HEK293T (cell line): ENCODE measurements around the gene BAHD1.

Source experiments
- CTCF ChIA-PET: fragments of 350-600 bp; formaldehyde crosslinking; extraction: SDS; loops from one replicate; lab custom pipeline; 2021; ENCODE audit warnings: antibody characterized with exemption, inconsistent platforms; lab: Yijun Ruan, JAX
- POLR2A ChIA-PET: fragments of 350-600 bp; formaldehyde crosslinking; extraction: SDS; loops from one replicate; lab custom pipeline; 2020; ENCODE audit warnings: antibody characterized with exemption, inconsistent platforms; lab: Yijun Ruan, JAX
- DNase-seq: peaks from one replicate; pipeline ENCODE4 v3.0.0; 2012; ENCODE audit warnings: mixed read lengths; ENCODE audit errors: extremely low spot score
- ARNT ChIP-seq: fragments of 450-650 bp; IDR thresholded peaks from 2 replicates; pipeline ENCODE4 v1.6.1; 2017; ENCODE audit warnings: mild to moderate bottlenecking
- BHLHE40 ChIP-seq: fragments of 450-650 bp; IDR thresholded peaks from 2 replicates; pipeline ENCODE4 v1.6.1; 2016; ENCODE audit warnings: mild to moderate bottlenecking, moderate library complexity, borderline replicate concordance
- CTBP1 ChIP-seq: fragments of 450-650 bp; IDR thresholded peaks from 2 replicates; pipeline ENCODE4 v1.6.1; 2016; ENCODE audit warnings: borderline replicate concordance
- ELF4 ChIP-seq: fragments of 450-650 bp; IDR thresholded peaks from 2 replicates; pipeline ENCODE4 v1.6.1; 2017; ENCODE audit warnings: antibody characterized with exemption
- FOXA1 ChIP-seq: fragments of 450-650 bp; IDR thresholded peaks from 2 replicates; pipeline ENCODE4 v1.6.1; 2016; ENCODE audit warnings: mild to moderate bottlenecking
- FOXK2 ChIP-seq: fragments of 450-650 bp; IDR thresholded peaks from 2 replicates; pipeline ENCODE4 v1.6.1; 2016; ENCODE audit warnings: mild to moderate bottlenecking
- FOXM1 ChIP-seq: fragments of 450-650 bp; IDR thresholded peaks from 2 replicates; pipeline ENCODE4 v1.6.1; 2017; ENCODE audit warnings: mild to moderate bottlenecking, borderline replicate concordance
- HDGF ChIP-seq: fragments of 450-650 bp; IDR thresholded peaks from 2 replicates; pipeline ENCODE4 v1.6.1; 2017; ENCODE audit warnings: antibody characterized with exemption, borderline replicate concordance
- L3MBTL2 ChIP-seq: fragments of 450-650 bp; conservative IDR thresholded peaks from 2 replicates; pipeline ENCODE4 v1.6.1; 2016; ENCODE audit warnings: mild to moderate bottlenecking
- LEF1 ChIP-seq: fragments of 450-650 bp; IDR thresholded peaks from 2 replicates; pipeline ENCODE4 v1.6.1; 2017; ENCODE audit warnings: mild to moderate bottlenecking, borderline replicate concordance
- NFRKB ChIP-seq: fragments of 450-650 bp; IDR thresholded peaks from 2 replicates; pipeline ENCODE4 v1.6.1; 2016; ENCODE audit warnings: mild to moderate bottlenecking, moderate library complexity
- SP1 ChIP-seq: fragments of 450-650 bp; IDR thresholded peaks from 2 replicates; pipeline ENCODE4 v1.6.1; 2017
- SUZ12 ChIP-seq: fragments of 450-650 bp; IDR thresholded peaks from 2 replicates; pipeline ENCODE4 v1.6.1; 2016; ENCODE audit warnings: mild to moderate bottlenecking
- TARDBP ChIP-seq: fragments of 450-650 bp; IDR thresholded peaks from 2 replicates; pipeline ENCODE4 v1.6.1; 2016
- ZNF384 ChIP-seq: fragments of 450-650 bp; IDR thresholded peaks from 2 replicates; pipeline ENCODE4 v1.6.1; 2016
- TF ChIP-seq, protein P1 (sequence below): fragments of 450-650 bp; IDR thresholded peaks from 2 replicates; pipeline ENCODE4 v1.6.1; 2016

Gene BAHD1

DNA sequence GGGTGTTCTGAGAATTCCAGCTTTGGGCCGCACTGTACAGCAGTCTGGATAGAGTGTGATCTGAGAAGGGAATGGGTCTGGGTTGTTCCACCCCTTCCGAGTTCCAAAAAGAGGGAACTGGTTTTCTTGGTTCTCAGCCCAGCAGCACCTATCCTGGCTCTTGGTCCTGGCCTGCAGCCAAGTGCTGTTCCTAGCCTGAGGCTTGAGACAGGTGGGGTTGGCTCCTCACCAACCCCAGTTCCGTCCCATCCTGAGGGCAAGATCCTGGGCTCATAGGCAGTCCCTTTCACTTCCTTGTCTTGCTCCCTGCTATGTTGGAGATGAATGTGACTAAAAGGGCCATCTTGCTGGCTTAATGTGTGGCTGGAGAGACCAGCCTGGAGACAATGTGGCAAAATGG lies 20.0 kb upstream of the BAHD1 start:
- DNase-seq = no peak
- ChIA-PET CTCF (interaction anchor here (0.6 to 1.9 kb wide), 3 partner anchors 49 to 77 kb away, joined by 3 to 5 read pairs (median 3); no protein-coding TSS in a partner anchor), POLR2A (interaction anchor here (1.5 kb wide), 1 partner anchor 8 kb away, joined by 3 read pairs; no protein-coding TSS in a partner anchor)
- TF ChIP-seq TARDBP (no peak), CTBP1 (no peak), HDGF (no peak), FOXM1 (no peak), ARNT (no peak), FOXK2 (no peak), FOXA1 (no peak), SUZ12 (no peak), ELF4 (no peak)
- TF ChIP-seq, protein P1, sequence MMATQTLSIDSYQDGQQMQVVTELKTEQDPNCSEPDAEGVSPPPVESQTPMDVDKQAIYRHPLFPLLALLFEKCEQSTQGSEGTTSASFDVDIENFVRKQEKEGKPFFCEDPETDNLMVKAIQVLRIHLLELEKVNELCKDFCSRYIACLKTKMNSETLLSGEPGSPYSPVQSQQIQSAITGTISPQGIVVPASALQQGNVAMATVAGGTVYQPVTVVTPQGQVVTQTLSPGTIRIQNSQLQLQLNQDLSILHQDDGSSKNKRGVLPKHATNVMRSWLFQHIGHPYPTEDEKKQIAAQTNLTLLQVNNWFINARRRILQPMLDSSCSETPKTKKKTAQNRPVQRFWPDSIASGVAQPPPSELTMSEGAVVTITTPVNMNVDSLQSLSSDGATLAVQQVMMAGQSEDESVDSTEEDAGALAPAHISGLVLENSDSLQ = no peak

DNA sequence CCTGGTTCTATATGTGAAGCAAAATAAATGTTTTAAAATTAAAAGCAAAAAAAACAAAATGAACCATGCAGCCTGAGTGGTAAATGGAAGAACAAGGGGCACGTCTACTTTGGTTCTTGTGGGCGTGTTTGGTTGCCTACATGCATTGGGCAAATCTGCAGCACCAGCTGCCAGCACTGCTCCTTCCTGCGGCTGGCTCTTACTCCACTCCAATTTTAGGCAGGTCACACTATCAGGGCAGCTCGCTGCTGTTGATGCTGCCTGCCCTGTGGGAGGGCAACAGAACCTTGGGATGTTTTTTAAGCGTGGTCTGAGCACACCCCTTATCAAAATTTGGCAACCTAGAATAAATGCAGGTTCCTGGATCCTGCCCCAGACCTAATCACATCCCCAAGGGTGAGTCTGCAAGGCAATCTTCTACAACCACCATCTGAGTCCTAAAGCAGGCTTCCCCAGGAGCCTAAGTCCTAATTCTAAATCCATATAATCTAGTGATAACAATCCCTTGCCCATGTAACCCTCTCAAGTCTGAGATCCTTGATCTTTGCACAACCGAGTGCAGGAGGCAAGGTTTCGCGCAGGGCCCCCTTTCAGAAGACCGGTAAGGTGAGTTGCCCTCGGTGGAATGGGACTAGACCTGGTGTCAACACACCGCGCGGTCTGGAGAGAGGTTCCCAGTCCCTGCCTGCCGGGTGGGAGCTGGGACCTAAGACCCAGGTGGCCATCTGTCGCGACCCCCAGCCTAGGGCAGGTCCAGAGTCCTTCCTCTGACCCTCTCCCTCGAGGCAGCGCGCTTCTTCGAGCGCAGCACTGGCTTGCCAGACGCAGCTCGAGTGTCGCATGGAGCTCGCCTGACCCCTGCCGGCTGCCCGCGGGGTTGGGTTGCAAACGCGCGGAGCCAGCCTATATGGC lies 19.3 kb upstream of the BAHD1 start:
- TF ChIP-seq CTBP1 (no peak), TARDBP (no peak), HDGF (no peak), FOXA1 (no peak), SUZ12 (no peak), ARNT (no peak), NFRKB (no peak), FOXK2 (no peak), ZNF384 (no peak), BHLHE40 (no peak), FOXM1 (no peak), SP1 (no peak), ELF4 (no peak), L3MBTL2 (no peak), LEF1 (no peak)
- TF ChIP-seq, protein P1 = no peak
- ChIA-PET CTCF (interaction anchor here (0.6 to 1.9 kb wide), 8 partner anchors 10 to 355 kb away, joined by 3 to 5 read pairs (median 4); partner anchors contain the start of genes BAHD1 and CCDC9B), POLR2A (interaction anchor here (1.2 to 1.5 kb wide), 2 partner anchors 9 to 16 kb away, joined by 3 to 6 read pairs; partner anchors contain the start of gene IVD)
- peak; percentile 74 for DNase-seq

DNA sequence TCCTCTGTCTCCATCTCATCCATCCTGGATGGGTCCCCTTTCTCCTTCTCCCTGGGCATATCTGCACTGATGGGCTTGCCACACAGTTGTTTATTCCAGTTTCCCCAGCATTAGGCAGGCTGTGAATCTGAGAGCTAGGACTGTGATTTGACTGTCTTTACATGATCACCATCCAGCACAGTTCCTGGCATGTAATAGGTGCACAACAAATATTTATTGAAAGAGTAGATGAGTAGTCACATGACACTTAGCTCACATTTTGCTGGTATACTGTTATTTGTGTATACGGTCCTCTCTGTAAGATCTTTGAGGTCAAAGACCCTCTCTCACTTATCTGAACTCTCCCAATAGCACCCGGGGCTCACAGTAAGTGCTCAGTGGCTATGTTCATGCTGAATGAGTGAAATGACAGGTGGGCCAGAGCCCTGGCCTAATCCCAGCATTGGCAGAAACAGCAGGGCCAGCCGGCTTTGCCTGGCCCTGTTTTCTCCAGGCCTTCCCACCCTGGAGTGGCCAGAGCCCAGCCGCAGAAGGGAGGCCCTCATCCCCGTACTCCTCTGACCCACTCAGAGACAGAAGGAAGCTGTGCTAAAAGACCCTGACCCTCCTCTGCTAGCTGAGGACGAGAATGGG lies 16.2 kb upstream of the BAHD1 start:
- POLR2A ChIA-PET = interaction anchor here (0.8 to 1.4 kb wide), 2 partner anchors 16 to 18 kb away, joined by 3 to 5 read pairs; partner anchors contain the start of genes BAHD1 and IVD
- CTCF ChIA-PET = interaction anchor here (1.0 kb wide), 1 partner anchor 15 kb away, joined by 5 read pairs; no protein-coding TSS in a partner anchor
- DNase-seq = no peak
- TF ChIP-seq FOXM1 (no peak), SP1 (no peak), FOXA1 (no peak), BHLHE40 (no peak), L3MBTL2 (no peak), SUZ12 (no peak), ARNT (no peak), CTBP1 (no peak), TARDBP (no peak), ZNF384 (no peak), HDGF (no peak), LEF1 (no peak), ELF4 (no peak), FOXK2 (no peak), NFRKB (no peak)
- TF ChIP-seq, protein P1 = no peak

DNA sequence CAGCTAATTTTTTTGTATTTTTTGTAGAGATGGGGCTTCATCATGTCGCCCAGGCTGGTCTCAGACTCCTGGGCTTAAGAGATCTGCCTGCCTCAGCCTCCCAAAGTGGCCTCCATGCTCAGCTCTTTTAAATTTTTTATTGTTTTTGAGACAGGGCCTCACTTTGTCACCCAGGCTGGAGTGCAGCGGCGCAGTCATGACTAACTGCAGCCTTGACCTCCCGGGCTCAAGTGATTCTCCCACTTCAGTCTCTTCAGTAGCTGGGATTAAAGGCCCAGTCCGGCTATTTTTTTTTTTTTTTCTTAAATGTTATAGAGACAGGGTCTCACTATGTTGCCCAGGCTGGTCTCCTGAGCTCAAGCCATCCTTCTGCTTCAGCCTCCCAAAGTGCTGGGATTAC lies 15.1 kb upstream of the BAHD1 start:
- TF ChIP-seq SUZ12 = no peak
- no peak for TF ChIP-seq HDGF
- TF ChIP-seq TARDBP = no peak
- TF ChIP-seq FOXK2 = no peak
- TF ChIP-seq ARNT = no peak
- no peak for TF ChIP-seq LEF1
- TF ChIP-seq FOXM1 = no peak
- TF ChIP-seq, protein P1 = no peak
- TF ChIP-seq ZNF384 = no peak
- TF ChIP-seq CTBP1 = no peak
- no peak for TF ChIP-seq NFRKB
- TF ChIP-seq FOXA1 = no peak
- TF ChIP-seq BHLHE40 = no peak
- no peak for TF ChIP-seq ELF4
- no peak for DNase-seq
- ChIA-PET CTCF (no interaction called here), POLR2A (interaction anchor here (1.4 kb wide), 1 partner anchor 19 kb away, joined by 5 read pairs; the partner anchor contains the start of gene IVD)
